Globus pallidus (tissue), 1 donor: Measurements from ENCODE around the gene ZSCAN23.
"Not testable (repeated sequence)": the region's sequence is repeated elsewhere in the genome, so short reads cannot be mapped to it uniquely, and the experiment has no call there.

Experiments
- DNase-seq: peaks from one replicate; pipeline ENCODE4 v3.0.0-alpha.2; 2015; ENCODE audit warnings: low spot score

The ZSCAN23 gene

DNA sequence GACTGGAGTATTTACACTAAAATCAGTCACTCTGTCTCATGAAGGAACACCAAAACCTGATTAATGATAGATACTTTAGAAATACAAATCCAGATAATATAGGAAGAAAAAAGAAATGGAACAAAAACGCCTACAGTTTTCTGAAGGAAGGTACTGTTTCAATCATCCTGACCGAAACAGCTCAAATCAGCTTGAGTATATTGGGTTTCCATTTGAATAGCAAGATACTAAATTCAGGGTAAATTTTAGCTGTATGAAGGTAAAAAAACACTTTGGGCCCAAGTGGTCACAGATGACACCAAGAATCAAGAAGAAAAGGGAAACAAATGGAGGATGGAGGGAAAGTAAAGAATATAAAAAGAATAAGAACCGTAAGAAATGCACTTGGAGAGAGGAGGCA, 6.9 kb downstream of the ZSCAN23 start:
- DNase-seq: no peak

GRCh38 chr6:28433119-28433518, 10.2 kb downstream of the ZSCAN23 start:
- no peak for DNase-seq

- DNase-seq: no peak
Measured at GRCh38 chr6:28429781-28430180, 13.5 kb downstream of the ZSCAN23 start.

- DNase-seq: no peak
Measured at GRCh38 chr6:28425944-28426541, 17.2 kb downstream of the ZSCAN23 start.

DNA sequence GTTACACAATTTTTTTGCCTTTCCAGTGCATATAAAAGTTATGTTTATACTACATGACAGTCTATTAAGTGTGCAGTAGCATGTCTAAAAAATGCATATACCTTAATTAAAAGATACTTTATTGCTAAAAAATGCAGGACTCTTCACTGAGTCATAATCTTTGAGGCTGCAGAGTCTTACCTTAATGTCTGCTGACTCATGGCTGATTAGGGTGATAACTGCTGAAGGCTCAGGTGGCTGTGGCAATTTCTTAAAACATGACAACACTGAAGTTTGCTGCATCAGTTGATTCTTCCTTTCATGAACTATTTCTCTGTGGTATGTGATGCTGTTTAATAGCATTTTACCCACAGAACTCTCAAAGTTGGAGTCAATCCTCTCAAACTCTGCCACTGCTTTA, 19.1 kb downstream of the ZSCAN23 start:
- no peak for DNase-seq

DNA sequence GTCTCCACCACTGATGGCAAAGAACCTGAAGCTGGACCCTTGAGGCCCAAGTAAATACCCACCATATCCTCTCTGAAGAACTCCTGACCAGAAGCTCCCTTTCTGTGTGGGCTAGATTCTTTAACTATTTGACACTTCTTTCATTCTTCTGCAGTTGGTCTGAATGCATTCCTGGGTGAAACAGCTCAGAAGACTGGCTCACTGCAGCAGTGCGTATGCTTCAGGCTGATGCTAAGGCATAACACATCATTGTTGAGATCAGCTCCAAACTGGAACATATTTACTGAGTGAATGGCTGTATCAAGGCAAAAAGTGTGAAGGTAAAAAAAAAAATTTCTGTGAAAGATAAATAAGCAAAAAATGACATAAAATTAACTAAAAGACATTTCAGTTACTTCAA, 19.7 kb downstream of the ZSCAN23 start:
- DNase-seq: no peak

- no peak for DNase-seq
Measured at GRCh38 chr6:28413681-28414080, 29.6 kb downstream of the ZSCAN23 start.

GRCh38 chr6:28410767-28411166, 32.5 kb downstream of the ZSCAN23 start:
- no peak for DNase-seq

DNA sequence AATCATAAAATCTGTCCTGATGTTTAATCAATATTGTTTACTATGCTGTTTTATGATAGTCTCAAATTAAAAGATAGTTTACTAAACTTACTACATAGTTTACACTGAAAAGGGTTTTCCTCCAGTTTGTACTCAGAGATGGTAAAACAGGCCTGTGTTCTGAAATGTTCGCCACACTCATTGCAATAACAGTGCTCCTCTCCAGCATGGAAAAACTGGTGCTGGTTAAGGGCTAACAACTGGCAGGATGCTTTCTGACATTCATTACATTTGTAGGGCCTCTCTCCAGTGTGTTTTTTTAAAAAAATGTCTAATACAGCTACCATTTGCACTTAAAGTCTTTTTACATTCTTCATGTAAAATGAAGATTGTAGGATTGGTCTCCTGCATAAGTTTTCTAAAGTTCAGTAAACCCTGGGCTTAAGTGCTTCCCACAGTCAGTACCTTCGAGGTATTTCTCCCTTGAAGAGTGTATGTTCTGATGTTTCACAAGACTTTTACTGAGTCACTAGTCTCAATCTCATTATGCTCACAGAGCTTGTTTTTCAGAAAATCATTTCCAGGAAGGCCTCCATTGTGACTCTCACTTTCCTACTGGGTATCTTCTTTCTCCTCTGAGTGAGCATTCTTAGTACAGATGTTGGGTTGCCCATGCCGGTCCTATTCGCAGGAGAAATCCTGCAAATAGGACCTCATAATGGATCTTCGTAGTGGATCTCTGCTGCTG, 35.1 kb downstream of the ZSCAN23 start:
- DNase-seq: no peak

DNA sequence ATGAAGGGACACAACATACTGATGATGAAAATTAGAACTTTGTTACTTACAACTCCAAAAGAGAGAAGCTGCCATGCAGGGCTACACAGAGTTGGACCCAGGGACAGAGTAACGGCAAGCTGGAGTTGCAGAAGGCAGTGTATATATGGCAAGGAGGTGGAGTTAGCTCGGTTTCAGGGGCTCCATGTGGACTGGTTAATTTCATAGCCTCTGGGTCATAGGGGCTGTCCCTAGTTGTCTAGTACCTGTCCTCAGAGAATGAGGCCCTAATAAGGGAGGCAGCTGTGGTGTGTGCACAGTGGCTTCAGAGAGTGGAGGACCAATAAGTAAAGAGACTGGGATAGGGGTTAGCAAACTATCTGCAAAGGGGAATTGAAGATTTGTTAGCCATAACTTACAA, 35.9 kb downstream of the ZSCAN23 start:
- no peak for DNase-seq

GRCh38 chr6:28403923-28404322, 39.4 kb downstream of the ZSCAN23 start:
- DNase-seq: not testable (repeated sequence)

DNA sequence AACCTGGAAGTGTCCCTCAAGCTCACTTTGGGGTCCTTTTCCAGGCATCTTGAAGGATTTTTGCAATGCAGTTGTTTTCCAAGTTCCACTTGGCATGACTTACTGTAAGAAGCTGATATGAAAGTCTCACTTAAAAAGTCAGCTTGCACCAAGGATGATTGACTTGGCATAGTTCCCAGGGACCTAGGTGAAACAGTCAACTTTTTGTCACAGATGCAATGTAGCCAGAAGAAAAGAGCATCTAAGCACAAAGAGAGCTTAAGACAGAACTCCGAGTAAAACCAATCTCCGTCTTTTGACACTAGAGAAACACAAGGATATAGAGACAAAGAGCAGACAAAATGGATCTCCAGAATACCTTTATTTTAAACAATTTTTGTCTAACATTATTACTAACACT, 41.1 kb downstream of the ZSCAN23 start:
- no peak for DNase-seq

- no peak for DNase-seq
Measured at GRCh38 chr6:28401172-28401571, 42.1 kb downstream of the ZSCAN23 start.

DNA sequence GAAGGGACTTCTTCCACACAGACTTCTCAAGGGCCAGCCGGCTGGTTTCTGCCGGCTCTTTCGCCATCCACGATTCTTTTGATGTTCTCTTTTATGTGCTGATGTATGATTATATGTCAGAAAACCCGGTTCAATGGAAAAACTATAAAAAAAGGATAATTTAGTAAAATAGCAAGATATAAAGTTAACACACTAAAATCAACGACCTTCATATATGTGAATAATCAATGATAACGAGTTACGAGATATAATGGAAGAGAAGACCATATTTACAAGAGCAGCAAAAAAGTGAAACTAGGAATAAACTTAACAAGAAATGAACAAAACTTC, 43.2 kb downstream of the ZSCAN23 start:
- no peak for DNase-seq

DNA sequence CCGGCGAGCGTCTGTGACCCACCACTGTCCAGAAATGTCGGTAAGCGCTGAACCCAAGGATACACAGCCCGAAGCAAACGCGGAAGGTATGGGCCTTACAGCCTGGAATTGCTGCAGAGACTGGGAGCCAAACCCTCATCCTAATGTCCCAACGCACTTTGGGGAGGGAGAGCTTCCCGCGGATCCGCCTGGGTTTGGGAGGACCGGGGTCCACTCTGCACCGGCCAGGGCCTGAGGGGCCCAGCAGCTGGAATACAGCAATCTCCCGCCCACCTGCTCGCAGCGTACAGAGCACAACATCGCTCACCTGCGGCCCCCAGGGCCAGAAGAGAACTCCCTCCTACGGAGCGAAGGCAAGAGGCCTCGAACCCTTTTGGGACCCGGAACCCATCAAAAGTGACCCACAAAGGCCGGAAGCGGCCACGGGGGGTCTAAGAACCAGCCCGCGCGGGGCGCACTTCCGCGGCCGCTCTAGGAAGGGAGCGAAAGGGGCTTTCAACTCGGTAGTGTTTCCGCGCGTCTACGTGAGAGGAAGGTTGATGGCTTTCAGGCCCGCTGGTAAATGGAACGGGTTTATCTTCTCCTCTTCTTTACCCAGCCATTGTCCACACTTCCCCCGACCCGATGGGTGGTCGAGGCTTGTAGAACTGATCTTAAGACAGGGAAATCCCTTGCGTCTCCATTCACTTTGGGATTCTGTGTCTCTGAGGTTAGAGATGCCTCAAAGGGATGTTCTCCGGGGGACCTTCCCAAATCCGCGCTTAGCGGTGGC, 43.8 kb downstream of the ZSCAN23 start, which contains the start of gene ZSCAN12:
Gene ZSCAN12 (minus strand): TSS at position 398 of the 772 bp plus-strand sequence. CDS start 1,342 bp downstream, outside the sequence.
- peak; percentile 80 for DNase-seq

DNA sequence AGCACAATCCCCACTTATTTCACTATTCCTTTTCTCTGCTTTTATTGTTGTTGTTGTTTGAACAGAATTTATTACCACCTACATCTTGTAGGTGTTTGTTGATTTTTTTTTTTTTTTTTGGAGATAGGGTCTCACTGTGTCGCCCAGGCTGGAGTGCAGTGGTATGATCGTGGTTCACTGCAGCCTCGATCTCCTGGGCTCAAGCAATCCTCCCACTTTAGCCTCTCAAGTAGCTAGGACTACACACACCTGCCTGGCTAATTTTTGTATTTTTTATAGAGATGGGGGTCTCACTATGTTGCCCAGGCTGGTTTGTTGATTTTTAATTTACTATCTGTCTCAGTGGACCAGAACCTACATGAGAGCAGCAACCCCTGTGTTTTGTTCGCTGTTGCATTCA, 47.4 kb downstream of the ZSCAN23 start:
- DNase-seq: no peak

DNA sequence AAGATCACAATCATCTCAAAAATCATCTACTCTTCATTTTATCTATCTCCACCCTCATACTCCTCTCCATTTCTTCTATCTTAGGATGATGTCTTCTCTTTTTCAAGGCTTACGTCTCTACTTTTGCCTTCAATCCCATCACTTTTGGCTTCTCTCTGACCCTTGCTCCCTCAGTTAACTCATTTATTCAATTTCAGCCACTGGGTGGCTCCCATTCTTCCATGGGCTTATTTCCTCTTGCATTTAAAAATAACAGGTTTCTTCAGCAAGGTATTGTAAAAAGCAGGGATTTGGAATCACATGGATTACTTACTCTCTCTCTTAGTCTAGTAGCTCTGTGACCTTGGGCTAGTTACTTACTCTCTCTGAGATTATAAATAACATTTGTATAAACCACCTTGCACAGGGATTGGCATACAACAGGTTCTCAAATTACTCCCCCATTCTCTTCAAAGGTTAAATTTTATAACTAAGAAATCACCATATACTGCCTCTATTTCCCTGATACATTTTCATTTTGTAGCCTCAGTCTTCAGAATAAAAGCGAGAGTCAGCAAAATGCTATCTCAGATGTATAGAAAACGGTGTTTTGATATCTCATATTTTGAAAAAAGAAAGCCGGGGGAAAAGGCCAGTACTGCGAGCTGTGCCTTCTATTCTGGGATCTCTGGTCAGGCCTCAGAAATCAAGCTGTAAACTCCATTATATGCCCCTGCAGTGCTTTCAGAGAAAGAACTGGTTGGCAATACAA, 49.2 kb downstream of the ZSCAN23 start:
- no peak for DNase-seq

DNA sequence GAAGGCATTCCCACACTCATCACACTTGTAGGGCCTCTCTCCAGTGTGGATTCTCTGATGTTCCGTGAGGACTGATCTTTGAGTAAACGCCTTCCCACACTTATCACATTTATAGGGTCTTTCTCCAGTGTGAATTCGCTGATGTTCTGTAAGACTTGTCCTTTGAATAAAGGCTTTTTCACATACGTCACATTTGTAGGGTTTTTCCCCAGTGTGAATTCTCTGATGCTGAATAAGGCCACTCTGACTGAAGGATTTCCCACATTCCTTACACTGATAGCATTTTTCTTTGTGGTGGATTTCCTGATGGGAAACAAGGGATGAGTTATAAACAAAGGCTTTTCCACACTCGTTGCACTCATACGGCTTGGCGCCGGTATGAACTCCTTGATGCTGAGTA, 52.6 kb downstream of the ZSCAN23 start:
- no peak for DNase-seq

DNA sequence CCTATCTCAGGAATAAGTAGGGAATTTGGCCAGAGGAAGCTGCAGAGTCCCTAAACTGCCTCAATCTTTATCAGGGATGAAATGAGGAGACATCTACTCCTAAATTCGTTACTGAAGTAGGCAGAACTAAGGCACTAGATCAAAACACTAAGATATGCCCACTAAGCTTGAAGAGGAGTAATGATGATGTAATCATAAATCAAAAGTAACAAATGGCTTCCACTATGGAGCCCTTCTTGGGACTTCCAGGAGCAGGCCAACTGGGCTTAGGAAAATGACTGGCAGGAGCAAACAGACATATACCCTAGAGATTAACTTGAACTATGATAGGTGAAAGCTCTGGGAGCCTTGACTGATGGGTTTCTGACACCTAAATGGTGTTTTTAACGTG, 59.2 kb downstream of the ZSCAN23 start:
- DNase-seq: no peak

GRCh38 chr6:28383235-28384142, 59.8 kb downstream of the ZSCAN23 start:
- peak; percentile 51 for DNase-seq
